ENCODE results near the gene KCNT1. TPM values are rescaled to one million over a fixed set of nuclear protein-coding genes. Genes with fewer than 3 reads are reported as not detected.

The KCNT1 gene
- total and polyA plus RNA-seq, 2 donors (not counting 3 experiments of a cell fraction or from before 2014, with no cell fraction given), result not detected

DNA sequence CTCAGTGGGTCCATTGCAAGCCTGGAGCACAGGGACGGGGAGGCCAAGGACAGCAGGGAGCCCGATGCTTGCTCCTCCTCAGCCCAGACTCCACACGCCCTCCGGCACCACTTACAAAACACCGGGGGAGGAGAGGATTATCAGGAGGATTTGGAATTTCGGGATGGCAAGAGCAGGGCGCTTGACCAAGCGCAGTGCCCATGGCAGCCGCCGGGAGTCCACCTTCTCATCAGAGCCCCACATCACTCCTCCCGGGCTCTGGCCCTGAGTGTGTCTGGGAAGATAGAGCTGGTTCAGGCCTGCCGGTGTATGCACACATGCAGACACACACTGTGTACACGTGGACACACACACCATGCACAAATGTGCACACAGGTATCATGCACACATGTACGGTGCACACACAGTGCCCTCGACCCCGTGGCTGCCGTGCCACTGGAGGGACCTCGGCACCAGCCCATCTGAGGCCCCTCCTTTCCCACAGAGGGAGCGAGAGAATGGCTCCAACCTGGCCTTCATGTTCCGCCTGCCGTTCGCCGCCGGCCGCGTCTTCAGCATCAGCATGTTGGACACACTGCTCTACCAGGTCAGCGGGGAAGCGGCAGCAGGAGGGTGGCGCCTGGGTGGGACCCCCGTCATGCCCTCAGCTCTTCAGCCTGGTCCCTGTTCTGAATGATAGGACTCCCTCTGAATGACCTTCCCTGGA, 81.7 kb downstream of the KCNT1 start:
- H3K4me1 ChIP-seq (ENCODE audit: control insufficient read depth, extremely low read depth, insufficient read depth, low read length), result no peaks in the 10 kb centered on the region
- intact Hi-C loops (cut with micrococcal nuclease), result no loop called here
- H3K4me2 ChIP-seq (ENCODE audit: insufficient read depth, low read length), result no peak overlapping the region
- H3K27me3 ChIP-seq (ENCODE audit: control insufficient read depth in 2 of 2, insufficient read depth in 2 of 2, low read length in 2 of 2), result no peaks in the 10 kb centered on the region
- ChIA-PET CTCF (no interaction called here), POLR2A (interaction anchor here (0.6 kb wide), 1 partner anchor 1759 kb away, joined by 7 read pairs; the partner anchor contains the start of gene BRD3OS)
- no peak for FAIRE-seq
- H3K9me3 ChIP-seq (replicated peaks; ENCODE audit: control insufficient read depth, insufficient read depth, low read length), result no peaks in the 10 kb centered on the region
- no peaks in the 10 kb centered on the region for H3K36me3 ChIP-seq (ENCODE audit: control insufficient read depth in 2 of 2, extremely low read depth in 1 of 2, insufficient read depth in 2 of 2, low read length in 2 of 2)
- no peaks in the 10 kb centered on the region for H3K79me2 ChIP-seq (ENCODE audit: control insufficient read depth, insufficient read depth, low read length)
- H3K9ac ChIP-seq (replicated peaks; ENCODE audit: extremely low read depth, insufficient read depth, low read length), result no peak overlapping the region
- DNase-seq (ENCODE audit: low read depth, low spot score), result no peak
- H4K20me1 ChIP-seq (replicated peaks; ENCODE audit: control insufficient read depth, extremely low read depth, insufficient read depth, low read length), result no peaks in the 10 kb centered on the region
- dilution Hi-C loops (cut with MboI; ENCODE audit: extremely low pct_ligation_motif_present, low sequenced_read_pairs), result no loop called here
- no TSS peak for BruUV-seq (replicated peaks)
- no peaks in the 10 kb centered on the region for H3K9me1 ChIP-seq (replicated peaks; ENCODE audit: control insufficient read depth, extremely low read depth, insufficient read depth, low read length)
- H3K27ac ChIP-seq (ENCODE audit: insufficient read depth, low read depth, low read length), result no peak overlapping the region
- no peak for TF ChIP-seq EZH2 (IDR thresholded peaks at IDR 0.05; ENCODE audit: borderline replicate concordance, low read depth, low read length, severe bottlenecking)
- TF ChIP-seq POLR2AphosphoS5 (IDR thresholded peaks at IDR 0.05; ENCODE audit: insufficient read depth, low read depth, low read length), result no peak
- TF ChIP-seq MYC (IDR thresholded peaks at IDR 0.05; ENCODE audit: low read depth, low read length), result no peak
- TF ChIP-seq, protein P1, sequence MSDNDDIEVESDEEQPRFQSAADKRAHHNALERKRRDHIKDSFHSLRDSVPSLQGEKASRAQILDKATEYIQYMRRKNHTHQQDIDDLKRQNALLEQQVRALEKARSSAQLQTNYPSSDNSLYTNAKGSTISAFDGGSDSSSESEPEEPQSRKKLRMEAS (IDR thresholded peaks at IDR 0.05; ENCODE audit: insufficient read depth, insufficient read length), result no peak
- TF ChIP-seq POLR2A (IDR thresholded peaks at IDR 0.05; ENCODE audit: low read depth, low read length), result no peak
- H2AFZ ChIP-seq (ENCODE audit: low read depth, low read length), result no peak overlapping the region
- H3K4me3 ChIP-seq (replicated peaks in 1 of 3; ENCODE audit: insufficient read depth in 1 of 3, low read depth in 1 of 3, low read length in 3 of 3), result no peak overlapping the region

DNA sequence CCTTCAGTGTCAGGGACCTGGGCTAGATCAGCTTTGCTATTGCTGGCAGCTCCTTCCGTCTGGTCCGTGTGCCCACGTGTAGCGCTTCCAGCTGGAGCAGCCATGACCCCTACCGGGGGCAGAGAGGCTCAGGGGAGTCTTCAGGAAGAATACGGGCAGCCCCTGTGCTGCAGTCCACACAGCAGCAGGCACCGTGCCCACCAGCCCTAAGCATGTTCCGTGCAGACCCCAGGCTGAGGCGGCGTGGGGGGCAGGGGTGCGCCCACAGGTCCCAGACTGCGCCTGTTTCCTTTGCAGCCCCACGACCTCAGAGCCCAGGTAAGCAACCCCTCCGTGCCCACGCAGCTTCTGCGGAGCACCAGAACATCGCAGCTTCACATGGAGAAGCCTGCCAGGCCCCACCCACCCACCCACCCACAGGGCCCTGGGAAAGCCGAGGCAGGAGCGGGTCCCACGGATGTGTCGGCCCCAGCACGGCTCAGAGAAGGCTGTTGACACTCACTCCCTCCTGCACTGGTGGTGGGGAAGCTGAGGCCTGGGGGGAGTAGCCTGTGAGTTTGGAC, 83.1 kb downstream of the KCNT1 start:
- no peaks in the 10 kb centered on the region for H3K79me2 ChIP-seq (ENCODE audit: control insufficient read depth, insufficient read depth, low read length)
- H3K4me3 ChIP-seq (replicated peaks in 1 of 3; ENCODE audit: insufficient read depth in 1 of 3, low read depth in 1 of 3, low read length in 3 of 3), result no peak overlapping the region
- H3K9me1 ChIP-seq (replicated peaks; ENCODE audit: control insufficient read depth, extremely low read depth, insufficient read depth, low read length), result no peaks in the 10 kb centered on the region
- no peaks in the 10 kb centered on the region for H4K20me1 ChIP-seq (replicated peaks; ENCODE audit: control insufficient read depth, extremely low read depth, insufficient read depth, low read length)
- no peaks in the 10 kb centered on the region for H3K27me3 ChIP-seq (ENCODE audit: control insufficient read depth in 2 of 2, insufficient read depth in 2 of 2, low read length in 2 of 2)
- H3K9ac ChIP-seq (replicated peaks; ENCODE audit: extremely low read depth, insufficient read depth, low read length), result no peak overlapping the region
- intact Hi-C loops (cut with micrococcal nuclease) (no loop called here), dilution Hi-C loops (cut with MboI; ENCODE audit: extremely low pct_ligation_motif_present, low sequenced_read_pairs) (no loop called here)
- no peak for TF ChIP-seq FOS (IDR thresholded peaks at IDR 0.05; ENCODE audit: borderline replicate concordance, insufficient read depth, low read length)
- no peak for TF ChIP-seq JUN (IDR thresholded peaks at IDR 0.05; ENCODE audit: borderline replicate concordance, insufficient read depth, insufficient read length, low read depth)
- no peak for TF ChIP-seq POLR2AphosphoS5 (IDR thresholded peaks at IDR 0.05; ENCODE audit: insufficient read depth, low read depth, low read length)
- TF ChIP-seq MYC (IDR thresholded peaks at IDR 0.05; ENCODE audit: low read depth, low read length), result no peak
- TF ChIP-seq, protein P1 (IDR thresholded peaks at IDR 0.05; ENCODE audit: insufficient read depth, insufficient read length), result no peak
- TF ChIP-seq GATA2 (IDR thresholded peaks at IDR 0.05; ENCODE audit: insufficient read depth, insufficient read length, low read depth, low read length), result no peak
- no peak for TF ChIP-seq POLR2A (IDR thresholded peaks at IDR 0.05; ENCODE audit: low read depth, low read length)
- no peak for TF ChIP-seq EZH2 (IDR thresholded peaks at IDR 0.05; ENCODE audit: borderline replicate concordance, low read depth, low read length, severe bottlenecking)
- TF ChIP-seq, protein P2, sequence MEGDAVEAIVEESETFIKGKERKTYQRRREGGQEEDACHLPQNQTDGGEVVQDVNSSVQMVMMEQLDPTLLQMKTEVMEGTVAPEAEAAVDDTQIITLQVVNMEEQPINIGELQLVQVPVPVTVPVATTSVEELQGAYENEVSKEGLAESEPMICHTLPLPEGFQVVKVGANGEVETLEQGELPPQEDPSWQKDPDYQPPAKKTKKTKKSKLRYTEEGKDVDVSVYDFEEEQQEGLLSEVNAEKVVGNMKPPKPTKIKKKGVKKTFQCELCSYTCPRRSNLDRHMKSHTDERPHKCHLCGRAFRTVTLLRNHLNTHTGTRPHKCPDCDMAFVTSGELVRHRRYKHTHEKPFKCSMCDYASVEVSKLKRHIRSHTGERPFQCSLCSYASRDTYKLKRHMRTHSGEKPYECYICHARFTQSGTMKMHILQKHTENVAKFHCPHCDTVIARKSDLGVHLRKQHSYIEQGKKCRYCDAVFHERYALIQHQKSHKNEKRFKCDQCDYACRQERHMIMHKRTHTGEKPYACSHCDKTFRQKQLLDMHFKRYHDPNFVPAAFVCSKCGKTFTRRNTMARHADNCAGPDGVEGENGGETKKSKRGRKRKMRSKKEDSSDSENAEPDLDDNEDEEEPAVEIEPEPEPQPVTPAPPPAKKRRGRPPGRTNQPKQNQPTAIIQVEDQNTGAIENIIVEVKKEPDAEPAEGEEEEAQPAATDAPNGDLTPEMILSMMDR (IDR thresholded peaks at IDR 0.05; ENCODE audit: extremely low read depth in 1 of 2, insufficient read depth in 1 of 2, low read depth in 1 of 2, low read length in 2 of 2), result no peak
- POLR2A ChIA-PET, result no interaction called here
- CTCF ChIA-PET, result no interaction called here
- no TSS peak for BruUV-seq (replicated peaks)
- DNase-seq (ENCODE audit: low read depth, low spot score) (no peak), FAIRE-seq (no peak)
- H3K9me3 ChIP-seq (replicated peaks; ENCODE audit: control insufficient read depth, insufficient read depth, low read length), result no peaks in the 10 kb centered on the region
- no peak overlapping the region for H3K27ac ChIP-seq (ENCODE audit: insufficient read depth, low read depth, low read length)
- H2AFZ ChIP-seq (ENCODE audit: low read depth, low read length), result no peak overlapping the region
- H3K36me3 ChIP-seq (ENCODE audit: control insufficient read depth in 2 of 2, extremely low read depth in 1 of 2, insufficient read depth in 2 of 2, low read length in 2 of 2), result no peaks in the 10 kb centered on the region
- H3K4me2 ChIP-seq (ENCODE audit: insufficient read depth, low read length), result no peak overlapping the region
- no peaks in the 10 kb centered on the region for H3K4me1 ChIP-seq (ENCODE audit: control insufficient read depth, extremely low read depth, insufficient read depth, low read length)
